Thoracic aorta (tissue), 2 donors: Measurements from ENCODE around the gene PDE3B. TPM values are rescaled to one million over a fixed set of nuclear protein-coding genes. Genes with fewer than 3 reads are reported as not detected.
A peak's percentile ranks its signal among the peaks of the same experiment; 100 is the strongest.

Experiments used
- ATAC-seq: fragments of 150-250 bp; one replicate; pipeline ENCODE4 v1.8.0; 2017; ENCODE audit warnings: low read depth; ENCODE audit not compliant: insufficient number of reproducible peaks, low FRiP score
- DNase-seq: peaks from one replicate; pipeline ENCODE4 v3.0.0-alpha.2; 2020; ENCODE audit warnings: low spot score
- H3K27ac ChIP-seq, 2 donors: fragments of 200-600 bp; sonication (generic); 1 replicate in 1 of 2; 2 replicates in 1 of 2; pipeline ENCODE4 v1.5.1; 2016; ENCODE audit warnings: mild to moderate bottlenecking in 2 of 2, moderate library complexity in 2 of 2
- H3K27me3 ChIP-seq: fragments of 200-600 bp; sonication (generic); replicated peaks from 2 replicates; pipeline ENCODE4 v1.6.0; 2016; ENCODE audit warnings: mild to moderate bottlenecking; ENCODE audit not compliant: insufficient read depth
- H3K36me3 ChIP-seq: fragments of 200-600 bp; sonication (generic); one replicate; pipeline ENCODE4 v1.5.1; 2016
- H3K4me1 ChIP-seq, 2 donors: fragments of 200-600 bp; sonication (generic); 1 replicate in 1 of 2; 2 replicates in 1 of 2; pipeline versions ENCODE4 v1.5.1 to v1.6.0; 2016; ENCODE audit warnings: low read depth in 2 of 2, mild to moderate bottlenecking in 1 of 2; ENCODE audit not compliant: control insufficient read depth in 1 of 2
- H3K4me3 ChIP-seq: fragments of 200-600 bp; sonication (generic); 2 replicates; pipeline ENCODE4 v1.5.1; 2016; ENCODE audit warnings: mild to moderate bottlenecking
- H3K9me3 ChIP-seq: fragments of 200-600 bp; sonication (generic); 2 replicates; pipeline ENCODE4 v1.5.1; 2016
- CTCF ChIP-seq: fragments of 200-600 bp; sonication (generic); IDR thresholded peaks from one replicate; pipeline ENCODE4 v1.5.1; 2019; ENCODE audit warnings: antibody characterized with exemption
- total RNA-seq, 2 donors: library from RNA; depleted of rRNA; stranded (reverse); fragments of >200 nt; gene quantifications; one replicate each; pipeline versions ENCODE4 v1.1.0 to v1.2.3, GENCODE V29; 2016

The PDE3B gene
- total RNA-seq, 2 donors from 2014 or later, result 21.6 to 24.0 TPM

- Histone ChIP-seq H3K36me3 (no peaks in the 10 kb centered on the region), H3K27me3 (no peaks in the 10 kb centered on the region), H3K4me3 (no peak overlapping the region), H3K4me1 (no peaks in the 10 kb centered on the region), H3K27ac (no peak overlapping the region), H3K9me3 (no peaks in the 10 kb centered on the region)
- DNase-seq, result no peak
- no peak for TF ChIP-seq CTCF
- no peak for ATAC-seq
Observed at GRCh38 chr11:14614091-14614622, 29.4 kb upstream of the PDE3B start.

- no peak for ATAC-seq
- no peak for TF ChIP-seq CTCF
- no peaks in the 10 kb centered on the region for H3K27me3 ChIP-seq
- no peaks in the 10 kb centered on the region for H3K9me3 ChIP-seq
- no peak for DNase-seq
- H3K36me3 ChIP-seq, result no peaks in the 10 kb centered on the region
- no peaks in the 10 kb centered on the region for H3K4me1 ChIP-seq
- H3K4me3 ChIP-seq, result no peak overlapping the region
- no peak overlapping the region for H3K27ac ChIP-seq
Observed at GRCh38 chr11:14617241-14618027, 26.2 kb upstream of the PDE3B start.

- DNase-seq (no peak), ATAC-seq (no peak)
- Histone ChIP-seq H3K27me3 (no peaks in the 10 kb centered on the region), H3K4me1 (no peaks in the 10 kb centered on the region), H3K36me3 (no peaks in the 10 kb centered on the region), H3K4me3 (no peak overlapping the region), H3K9me3 (no peaks in the 10 kb centered on the region), H3K27ac (no peak overlapping the region)
- no peak for TF ChIP-seq CTCF
Observed at GRCh38 chr11:14618060-14618459, 25.5 kb upstream of the PDE3B start.

GRCh38 chr11:14619603-14620531 is 23.7 kb upstream of the PDE3B start:
- no peak for TF ChIP-seq CTCF
- ATAC-seq, result peak; percentile 38

More at GRCh38 chr11:14619603-14620531, 23.7 kb upstream of the PDE3B start:
- Histone ChIP-seq H3K4me3 (no peak overlapping the region), H3K27me3 (no peaks in the 10 kb centered on the region), H3K36me3 (no peaks in the 10 kb centered on the region), H3K9me3 (no peaks in the 10 kb centered on the region), H3K27ac (no peak overlapping the region), H3K4me1 (no peaks in the 10 kb centered on the region)
- no peak for DNase-seq
